CD14-positive monocyte (primary cell): Measurements from ENCODE around the gene TENM3. TPM values are rescaled to one million over a fixed set of nuclear protein-coding genes. Genes with fewer than 3 reads are reported as not detected.

Experiments
- DNase-seq, 3 donors: peaks; one replicate each; pipeline ENCODE4 v3.0.0-alpha.2; 2011 to 2022
- H2AFZ ChIP-seq: 2 replicates; pipeline ENCODE4 v1.6.0; 2012; ENCODE audit warnings: mild to moderate bottlenecking, low read depth, low read length, inconsistent platforms; ENCODE audit not compliant: insufficient read depth, poor library complexity, severe bottlenecking
- H3K27ac ChIP-seq, 2 donors: 1 replicate in 1 of 2; 2 replicates in 1 of 2; pipeline ENCODE4 v1.5.1; 2012 to 2013; ENCODE audit warnings: low read length in 2 of 2, control low read depth in 1 of 2, inconsistent platforms in 1 of 2, low read depth in 1 of 2, mild to moderate bottlenecking in 1 of 2
- H3K27me3 ChIP-seq, 2 donors: one replicate each; pipeline versions ENCODE4 v1.6.0 to v1.6.1; 2011 to 2013; ENCODE audit warnings: low read length in 2 of 2; ENCODE audit not compliant: control insufficient read depth in 2 of 2, insufficient read depth in 2 of 2
- H3K36me3 ChIP-seq, 2 donors: replicated peaks in 1 of 2; 1 replicate in 1 of 2; 2 replicates in 1 of 2; pipeline versions ENCODE4 v1.5.1 to v1.6.1; 2012 to 2013; ENCODE audit warnings: low read length in 2 of 2, control low read depth in 1 of 2, inconsistent platforms in 1 of 2, mild to moderate bottlenecking in 1 of 2; ENCODE audit not compliant: insufficient read depth in 2 of 2, control insufficient read depth in 1 of 2
- H3K4me1 ChIP-seq, 2 donors: 1 replicate in 1 of 2; 2 replicates in 1 of 2; pipeline versions ENCODE4 v1.5.1 to v1.6.1; 2012 to 2013; ENCODE audit warnings: low read length in 2 of 2, control low read depth in 1 of 2, inconsistent platforms in 1 of 2, mild to moderate bottlenecking in 1 of 2, moderate library complexity in 1 of 2; ENCODE audit not compliant: insufficient read depth in 2 of 2, control insufficient read depth in 1 of 2
- H3K4me2 ChIP-seq: replicated peaks from 2 replicates; pipeline ENCODE3; 2012; ENCODE audit warnings: low read length, moderate library complexity, mild to moderate bottlenecking; ENCODE audit not compliant: poor library complexity, severe bottlenecking; ENCODE audit errors: extremely low read depth
- H3K4me3 ChIP-seq, 3 experiments: fragments of 200-600 bp in 1 of 3; sonication (generic) in 1 of 3; replicated peaks in 1 of 3; 1 replicate in 2 of 3; 2 replicates in 1 of 3; pipeline ENCODE4 v1.5.1; 2011 to 2013; ENCODE audit warnings: low read length in 3 of 3, mild to moderate bottlenecking in 3 of 3, control low read depth in 2 of 3, low read depth in 2 of 3, inconsistent platforms in 1 of 3, moderate library complexity in 1 of 3
- H3K79me2 ChIP-seq: 2 replicates; pipeline ENCODE4 v1.6.0; 2012; ENCODE audit warnings: mild to moderate bottlenecking, control low read depth, inconsistent platforms, low read length, moderate library complexity; ENCODE audit not compliant: insufficient read depth
- H3K9ac ChIP-seq: 2 replicates; pipeline ENCODE4 v1.6.0; 2017; ENCODE audit warnings: low read length, mild to moderate bottlenecking; ENCODE audit not compliant: insufficient read depth, poor library complexity, severe bottlenecking
- H3K9me3 ChIP-seq, 2 donors: replicated peaks in 1 of 2; 1 replicate in 1 of 2; 2 replicates in 1 of 2; pipeline versions ENCODE4 v1.5.1 to v1.6.1; 2012 to 2013; ENCODE audit warnings: low read length in 2 of 2, control low read depth in 1 of 2; ENCODE audit not compliant: control insufficient read depth in 1 of 2, insufficient read depth in 1 of 2
- H4K20me1 ChIP-seq: 2 replicates; pipeline ENCODE4 v1.6.0; 2012; ENCODE audit warnings: mild to moderate bottlenecking, low read length, control low read depth, moderate library complexity; ENCODE audit not compliant: insufficient read depth
- H3K27ac Mint-ChIP-seq, 7 donors: one replicate each; pipeline ENCODE4 v1.8.0; 2020; ENCODE audit warnings: mild to moderate bottlenecking in 7 of 7, mixed read lengths in 7 of 7, moderate library complexity in 6 of 7, inconsistent platforms in 2 of 7
- H3K27me3 Mint-ChIP-seq, 3 donors: one replicate each; pipeline ENCODE4 v1.8.0; 2021 to 2022; ENCODE audit warnings: low read depth in 3 of 3, mild to moderate bottlenecking in 3 of 3, mixed read lengths in 3 of 3, moderate library complexity in 3 of 3, inconsistent platforms in 1 of 3
- H3K36me3 Mint-ChIP-seq, 2 donors: one replicate each; pipeline ENCODE4 v1.8.0; 2020; ENCODE audit warnings: mixed read lengths in 2 of 2, inconsistent platforms in 1 of 2, mild to moderate bottlenecking in 1 of 2
- H3K4me1 Mint-ChIP-seq: one replicate; pipeline ENCODE4 v1.8.0; 2020; ENCODE audit warnings: mild to moderate bottlenecking, mixed read lengths
- H3K4me3 Mint-ChIP-seq, 2 donors: one replicate each; pipeline ENCODE4 v1.8.0; 2020; ENCODE audit warnings: mild to moderate bottlenecking in 2 of 2, mixed read lengths in 2 of 2, moderate library complexity in 1 of 2
- H3K9me3 Mint-ChIP-seq, 7 donors: one replicate each; pipeline ENCODE4 v1.8.0; 2020 to 2022; ENCODE audit warnings: mixed read lengths in 7 of 7, mild to moderate bottlenecking in 6 of 7, moderate library complexity in 6 of 7, inconsistent platforms in 2 of 7
- CTCF ChIP-seq: fragments of 200-600 bp; IDR thresholded peaks from one replicate; pipeline ENCODE4 v1.8.0; 2022; ENCODE audit warnings: antibody characterized with exemption, mild to moderate bottlenecking
- WGBS: methylation state at CpG from one replicate; pipeline ENCODE4 v1.1.5; 2013; ENCODE audit warnings: missing lambda C conversion rate; ENCODE audit not compliant: insufficient coverage; 5-methylcytosine and 5-hydroxymethylcytosine counted together
- intact Hi-C, 2 donors: fragments of 100-400 bp; cut with micrococcal nuclease; formaldehyde crosslinking; loops; one replicate each; pipeline versions ENCODE4 v1.15.0 to v1.15.1; 2023
- polyA plus RNA-seq, 3 donors: library from polyadenylated mRNA; depleted of rRNA in 1 of 3; unstranded in 2 of 3; stranded (reverse) in 1 of 3; fragments of 300-500 nt in 2 of 3; fragments of >200 nt in 1 of 3; fragmentation: Illumina TruSeq in 2 of 3; gene quantifications; 1 replicate in 2 of 3; 2 replicates in 1 of 3; pipeline ENCODE4 v1.2.3, GENCODE V29; 2012 to 2021

TENM3 gene
- polyA plus RNA-seq, 3 donors: not detected

GRCh38 chr4:182320580-182320979 is 77.4 kb downstream of the TENM3 start:
- H3K4me1 Mint-ChIP-seq: no peaks in the 10 kb centered on the region
- Histone ChIP-seq H3K9ac (no peak overlapping the region), H3K4me3 (no peak overlapping the region), H3K9me3 (peaks cover 0 to 6% of the 10 kb centered on the region in 2 donors), H3K4me2 (no peak overlapping the region), H3K79me2 (no peaks in the 10 kb centered on the region), H3K36me3 (no peaks in the 10 kb centered on the region), H4K20me1 (no peaks in the 10 kb centered on the region), H3K27me3 (no peaks in the 10 kb centered on the region), H3K27ac (no peak overlapping the region), H3K4me1 (no peaks in the 10 kb centered on the region), H2AFZ (no peak overlapping the region)
- no CpG with 5 or more reads among the region's 3 CpGs for WGBS
- peaks cover 0 to 10% (median 5%) of the 10 kb centered on the region in 7 donors for H3K9me3 Mint-ChIP-seq
- peaks cover 0 to 3% (median 3%) of the 10 kb centered on the region in 3 donors for H3K27me3 Mint-ChIP-seq
- intact Hi-C loops: no loop called here
- H3K36me3 Mint-ChIP-seq: no peaks in the 10 kb centered on the region
- TF ChIP-seq CTCF: no peak
- no peak overlapping the region for H3K4me3 Mint-ChIP-seq
- DNase-seq: no peak
- H3K27ac Mint-ChIP-seq: no peak overlapping the region

- WGBS: 89% methylated on average over 9 of the region's 10 CpGs
- Mint-ChIP-seq H3K9me3 (peaks cover 0 to 12% (median 5%) of the 10 kb centered on the region in 7 donors), H3K27ac (no peak overlapping the region), H3K27me3 (peaks cover 0 to 3% (median 3%) of the 10 kb centered on the region in 3 donors), H3K4me1 (no peaks in the 10 kb centered on the region), H3K4me3 (no peak overlapping the region), H3K36me3 (no peaks in the 10 kb centered on the region)
- Histone ChIP-seq H3K27me3 (no peaks in the 10 kb centered on the region), H4K20me1 (no peaks in the 10 kb centered on the region), H3K4me1 (no peaks in the 10 kb centered on the region), H3K27ac (no peak overlapping the region), H3K36me3 (no peaks in the 10 kb centered on the region), H3K9ac (no peak overlapping the region), H3K4me3 (no peak overlapping the region), H3K4me2 (no peak overlapping the region), H3K79me2 (no peaks in the 10 kb centered on the region), H3K9me3 (peaks cover 0 to 11% of the 10 kb centered on the region in 2 donors), H2AFZ (no peak overlapping the region)
- DNase-seq: no peak
- intact Hi-C loops: no loop called here
- no peak for TF ChIP-seq CTCF
Observed at GRCh38 chr4:182324282-182324681, 81.1 kb downstream of the TENM3 start.
